ENCODE data around the gene SPACA6. TPM values are rescaled to one million over a fixed set of nuclear protein-coding genes. Genes with fewer than 3 reads are reported as not detected.

SPACA6 gene
- total and polyA plus RNA-seq, 9 of the 15 experiments (the other 6 are each of a cell fraction or from before 2014, with no cell fraction given): 1.3 to 17.3 (median 6.2) TPM

- TF ChIP-seq CTCF (IDR thresholded peaks at IDR 0.05 in 2 of 3, conservative IDR thresholded peaks at IDR 0.05 in 1 of 3; ENCODE audit: insufficient read depth in 2 of 3, low read depth in 1 of 3, low read length in 3 of 3): peak; percentile 53 to 60 (median 59); a peak in 5 of 6 replicates
- TF ChIP-seq LCOR (CRISPR knock-in tag; IDR thresholded peaks at IDR 0.05): no peak; the same call in 1 of the 2 replicates
- 0 out of 2 replicates have a peak, but pooled peaks have one; percentile 6 for TF ChIP-seq ZNF518B (CRISPR knock-in tag; IDR thresholded peaks at IDR 0.05)
- TF ChIP-seq, protein P1, sequence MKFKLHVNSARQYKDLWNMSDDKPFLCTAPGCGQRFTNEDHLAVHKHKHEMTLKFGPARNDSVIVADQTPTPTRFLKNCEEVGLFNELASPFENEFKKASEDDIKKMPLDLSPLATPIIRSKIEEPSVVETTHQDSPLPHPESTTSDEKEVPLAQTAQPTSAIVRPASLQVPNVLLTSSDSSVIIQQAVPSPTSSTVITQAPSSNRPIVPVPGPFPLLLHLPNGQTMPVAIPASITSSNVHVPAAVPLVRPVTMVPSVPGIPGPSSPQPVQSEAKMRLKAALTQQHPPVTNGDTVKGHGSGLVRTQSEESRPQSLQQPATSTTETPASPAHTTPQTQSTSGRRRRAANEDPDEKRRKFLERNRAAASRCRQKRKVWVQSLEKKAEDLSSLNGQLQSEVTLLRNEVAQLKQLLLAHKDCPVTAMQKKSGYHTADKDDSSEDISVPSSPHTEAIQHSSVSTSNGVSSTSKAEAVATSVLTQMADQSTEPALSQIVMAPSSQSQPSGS (CRISPR knock-in tag; IDR thresholded peaks at IDR 0.05): peak; percentile 58; the same call in 1 of the 2 replicates
- TF ChIP-seq, protein P2, sequence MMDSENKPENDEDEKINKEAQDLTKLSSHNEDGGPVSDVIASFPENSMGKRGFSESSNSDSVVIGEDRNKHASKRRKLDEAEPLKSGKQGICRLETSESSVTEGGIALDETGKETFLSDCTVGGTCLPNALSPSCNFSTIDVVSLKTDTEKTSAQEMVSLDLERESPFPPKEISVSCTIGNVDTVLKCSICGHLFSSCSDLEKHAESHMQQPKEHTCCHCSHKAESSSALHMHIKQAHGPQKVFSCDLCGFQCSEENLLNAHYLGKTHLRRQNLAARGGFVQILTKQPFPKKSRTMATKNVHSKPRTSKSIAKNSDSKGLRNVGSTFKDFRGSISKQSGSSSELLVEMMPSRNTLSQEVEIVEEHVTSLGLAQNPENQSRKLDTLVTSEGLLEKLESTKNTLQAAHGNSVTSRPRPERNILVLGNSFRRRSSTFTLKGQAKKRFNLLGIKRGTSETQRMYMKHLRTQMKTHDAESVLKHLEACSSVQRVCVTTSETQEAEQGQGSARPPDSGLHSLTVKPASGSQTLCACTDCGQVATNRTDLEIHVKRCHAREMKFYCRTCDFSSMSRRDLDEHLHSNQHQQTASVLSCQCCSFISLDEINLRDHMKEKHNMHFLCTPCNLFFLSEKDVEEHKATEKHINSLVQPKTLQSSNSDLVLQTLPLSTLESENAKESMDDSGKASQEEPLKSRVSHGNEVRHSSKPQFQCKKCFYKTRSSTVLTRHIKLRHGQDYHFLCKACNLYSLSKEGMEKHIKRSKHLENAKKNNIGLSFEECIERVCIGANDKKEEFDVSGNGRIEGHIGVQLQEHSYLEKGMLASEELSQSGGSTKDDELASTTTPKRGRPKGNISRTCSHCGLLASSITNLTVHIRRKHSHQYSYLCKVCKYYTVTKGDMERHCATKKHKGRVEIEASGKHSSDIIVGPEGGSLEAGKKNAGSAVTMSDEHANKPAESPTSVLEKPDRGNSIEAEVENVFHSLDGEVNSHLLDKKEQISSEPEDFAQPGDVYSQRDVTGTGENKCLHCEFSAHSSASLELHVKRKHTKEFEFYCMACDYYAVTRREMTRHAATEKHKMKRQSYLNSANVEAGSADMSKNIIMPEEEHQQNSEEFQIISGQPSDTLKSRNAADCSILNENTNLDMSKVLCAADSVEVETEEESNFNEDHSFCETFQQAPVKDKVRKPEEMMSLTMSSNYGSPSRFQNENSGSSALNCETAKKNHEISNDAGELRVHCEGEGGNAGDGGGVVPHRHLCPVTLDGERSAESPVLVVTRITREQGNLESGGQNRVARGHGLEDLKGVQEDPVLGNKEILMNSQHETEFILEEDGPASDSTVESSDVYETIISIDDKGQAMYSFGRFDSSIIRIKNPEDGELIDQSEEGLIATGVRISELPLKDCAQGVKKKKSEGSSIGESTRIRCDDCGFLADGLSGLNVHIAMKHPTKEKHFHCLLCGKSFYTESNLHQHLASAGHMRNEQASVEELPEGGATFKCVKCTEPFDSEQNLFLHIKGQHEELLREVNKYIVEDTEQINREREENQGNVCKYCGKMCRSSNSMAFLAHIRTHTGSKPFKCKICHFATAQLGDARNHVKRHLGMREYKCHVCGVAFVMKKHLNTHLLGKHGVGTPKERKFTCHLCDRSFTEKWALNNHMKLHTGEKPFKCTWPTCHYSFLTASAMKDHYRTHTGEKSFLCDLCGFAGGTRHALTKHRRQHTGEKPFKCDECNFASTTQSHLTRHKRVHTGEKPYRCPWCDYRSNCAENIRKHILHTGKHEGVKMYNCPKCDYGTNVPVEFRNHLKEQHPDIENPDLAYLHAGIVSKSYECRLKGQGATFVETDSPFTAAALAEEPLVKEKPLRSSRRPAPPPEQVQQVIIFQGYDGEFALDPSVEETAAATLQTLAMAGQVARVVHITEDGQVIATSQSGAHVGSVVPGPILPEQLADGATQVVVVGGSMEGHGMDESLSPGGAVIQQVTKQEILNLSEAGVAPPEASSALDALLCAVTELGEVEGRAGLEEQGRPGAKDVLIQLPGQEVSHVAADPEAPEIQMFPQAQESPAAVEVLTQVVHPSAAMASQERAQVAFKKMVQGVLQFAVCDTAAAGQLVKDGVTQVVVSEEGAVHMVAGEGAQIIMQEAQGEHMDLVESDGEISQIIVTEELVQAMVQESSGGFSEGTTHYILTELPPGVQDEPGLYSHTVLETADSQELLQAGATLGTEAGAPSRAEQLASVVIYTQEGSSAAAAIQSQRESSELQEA (IDR thresholded peaks at IDR 0.05; ENCODE audit: low read depth): no peak
- TF ChIP-seq MEF2A (IDR thresholded peaks at IDR 0.05; ENCODE audit: control insufficient read depth, low read depth, low read length): no peak
- TF ChIP-seq POLR2G (IDR thresholded peaks at IDR 0.05; ENCODE audit: low read depth, low read length): peak; percentile 92
- 0 out of 2 replicates have a peak, but pooled peaks have one; percentile 40 for TF ChIP-seq ARID1B (IDR thresholded peaks at IDR 0.05)
- TF ChIP-seq CAMTA2 (CRISPR knock-in tag; conservative IDR thresholded peaks at IDR 0.05): 0 out of 2 replicates have a peak, but pooled peaks have one; percentile 40
These were observed 10.7 kb downstream of the SPACA6 start (continued) for GRCh38 chr19:51703575-51704515.
